Stomach (tissue), 9 donors: ENCODE results near the gene LSM3. TPM values are rescaled to one million over a fixed set of nuclear protein-coding genes. Genes with fewer than 3 reads are reported as not detected.

Experiments
- DNase-seq, 2 donors: peaks; one replicate each; pipeline versions ENCODE4 v3.0.0 to v3.0.0-alpha.2; 2013 to 2019
- H3K27ac ChIP-seq, 5 donors: fragments of 200-600 bp in 4 of 5; sonication (generic) in 4 of 5; one replicate each; pipeline ENCODE4 v1.5.1; 2013 to 2019; ENCODE audit warnings: mild to moderate bottlenecking in 1 of 5, moderate library complexity in 1 of 5
- H3K27me3 ChIP-seq, 3 donors: fragments of 200-600 bp; sonication (generic); one replicate each; pipeline ENCODE4 v1.5.1; 2017 to 2019; ENCODE audit warnings: mixed run types in 1 of 3
- H3K36me3 ChIP-seq, 4 donors: fragments of 200-600 bp; sonication (generic); 1 replicate in 3 of 4; 2 replicates in 1 of 4; pipeline ENCODE4 v1.5.1; 2016 to 2019
- H3K4me1 ChIP-seq, 4 donors: fragments of 200-600 bp; sonication (generic); one replicate each; pipeline ENCODE4 v1.5.1; 2016 to 2019
- H3K4me3 ChIP-seq, 4 donors: fragments of 200-600 bp; sonication (generic) in 3 of 4; one replicate each; pipeline ENCODE4 v1.5.1; 2016 to 2019; ENCODE audit warnings: mild to moderate bottlenecking in 1 of 4
- H3K9me3 ChIP-seq, 4 donors: fragments of 200-600 bp; sonication (generic); one replicate each; pipeline ENCODE4 v1.5.1; 2016 to 2019
- EP300 ChIP-seq: sonication (generic); formaldehyde crosslinking; IDR thresholded peaks from one replicate; pipeline ENCODE4 v1.6.1; 2017; ENCODE audit warnings: antibody characterized with exemption
- POLR2A ChIP-seq, 4 donors: fragments of 450-650 bp; IDR thresholded peaks; one replicate each; pipeline ENCODE4 v1.6.1; 2016; ENCODE audit warnings: antibody characterized with exemption in 4 of 4, control low read depth in 2 of 4, mild to moderate bottlenecking in 1 of 4, moderate library complexity in 1 of 4
- POLR2AphosphoS5 ChIP-seq, 3 donors: sonication (generic); formaldehyde crosslinking; IDR thresholded peaks; one replicate each; pipeline ENCODE4 v1.6.1; 2016; ENCODE audit warnings: antibody characterized with exemption in 3 of 3
- WGBS, 5 donors: extraction: QIAGEN DNeasy Blood & Tissue Kit in 3 of 5; methylation state at CpG; one replicate each; pipeline versions ENCODE4 v1.1.5 to v1.1.7; 2013 to 2018; 5-methylcytosine and 5-hydroxymethylcytosine counted together
- intact Hi-C: fragments of 100-400 bp; cut with DNase I; formaldehyde crosslinking; loops from one replicate; pipeline ENCODE4 v1.15.1; 2023; ENCODE audit warnings: low total_unique reads
- polyA plus RNA-seq, 3 donors: library from polyadenylated mRNA; stranded (reverse); fragments of 200-250 nt; gene quantifications; one replicate each; pipeline ENCODE4 v1.2.3, GENCODE V29; 2013
- total RNA-seq, 5 donors: library from RNA; depleted of rRNA; stranded (reverse); fragments of >200 nt; gene quantifications; one replicate each; pipeline versions ENCODE4 v1.1.0 to v1.2.3, GENCODE V29; 2014 to 2016
- TF ChIP-seq, protein P1 (sequence below), 7 experiments: fragments of 450-650 bp in 4 of 7; fragments of 200-600 bp in 3 of 7; sonication (generic) in 3 of 7; IDR thresholded peaks; one replicate each; pipeline ENCODE4 v1.5.1; 2016 to 2019; ENCODE audit warnings: antibody characterized with exemption in 7 of 7, control low read depth in 2 of 7, mild to moderate bottlenecking in 1 of 7
- donor health status: healthy with polysubstance abuse.
- donor health status: Bipolar disorder and iron deficiency.
- donor health status: healthy.

Gene LSM3
- total and polyA plus RNA-seq, 8 donors: 2.2 to 15.0 (median 11.0) TPM

GRCh38 chr3:14183015-14183577 is 4.5 kb downstream of the LSM3 start:
- intact Hi-C loops: no loop called here
- WGBS, 5 donors: 52 to 60% (median 52%) methylated on average over 2 of the region's 2 CpGs
- no peaks in the 10 kb centered on the region for H3K27me3 ChIP-seq
- H3K27ac ChIP-seq: no peak overlapping the region
- TF ChIP-seq, protein P1, sequence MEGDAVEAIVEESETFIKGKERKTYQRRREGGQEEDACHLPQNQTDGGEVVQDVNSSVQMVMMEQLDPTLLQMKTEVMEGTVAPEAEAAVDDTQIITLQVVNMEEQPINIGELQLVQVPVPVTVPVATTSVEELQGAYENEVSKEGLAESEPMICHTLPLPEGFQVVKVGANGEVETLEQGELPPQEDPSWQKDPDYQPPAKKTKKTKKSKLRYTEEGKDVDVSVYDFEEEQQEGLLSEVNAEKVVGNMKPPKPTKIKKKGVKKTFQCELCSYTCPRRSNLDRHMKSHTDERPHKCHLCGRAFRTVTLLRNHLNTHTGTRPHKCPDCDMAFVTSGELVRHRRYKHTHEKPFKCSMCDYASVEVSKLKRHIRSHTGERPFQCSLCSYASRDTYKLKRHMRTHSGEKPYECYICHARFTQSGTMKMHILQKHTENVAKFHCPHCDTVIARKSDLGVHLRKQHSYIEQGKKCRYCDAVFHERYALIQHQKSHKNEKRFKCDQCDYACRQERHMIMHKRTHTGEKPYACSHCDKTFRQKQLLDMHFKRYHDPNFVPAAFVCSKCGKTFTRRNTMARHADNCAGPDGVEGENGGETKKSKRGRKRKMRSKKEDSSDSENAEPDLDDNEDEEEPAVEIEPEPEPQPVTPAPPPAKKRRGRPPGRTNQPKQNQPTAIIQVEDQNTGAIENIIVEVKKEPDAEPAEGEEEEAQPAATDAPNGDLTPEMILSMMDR (IDR thresholded peaks at IDR 0.05): no peak
- TF ChIP-seq EP300: no peak
- TF ChIP-seq POLR2A (IDR thresholded peaks at IDR 0.05): no peak
- TF ChIP-seq POLR2AphosphoS5 (IDR thresholded peaks at IDR 0.05): no peak
- H3K36me3 ChIP-seq: peaks cover 10 to 68% (median 66%) of the 10 kb centered on the region in 4 donors
- DNase-seq: no peak
- no peaks in the 10 kb centered on the region for H3K9me3 ChIP-seq
- no peak overlapping the region for H3K4me3 ChIP-seq
- H3K4me1 ChIP-seq: peaks cover 7 to 34% (median 17%) of the 10 kb centered on the region in 4 donors

DNA sequence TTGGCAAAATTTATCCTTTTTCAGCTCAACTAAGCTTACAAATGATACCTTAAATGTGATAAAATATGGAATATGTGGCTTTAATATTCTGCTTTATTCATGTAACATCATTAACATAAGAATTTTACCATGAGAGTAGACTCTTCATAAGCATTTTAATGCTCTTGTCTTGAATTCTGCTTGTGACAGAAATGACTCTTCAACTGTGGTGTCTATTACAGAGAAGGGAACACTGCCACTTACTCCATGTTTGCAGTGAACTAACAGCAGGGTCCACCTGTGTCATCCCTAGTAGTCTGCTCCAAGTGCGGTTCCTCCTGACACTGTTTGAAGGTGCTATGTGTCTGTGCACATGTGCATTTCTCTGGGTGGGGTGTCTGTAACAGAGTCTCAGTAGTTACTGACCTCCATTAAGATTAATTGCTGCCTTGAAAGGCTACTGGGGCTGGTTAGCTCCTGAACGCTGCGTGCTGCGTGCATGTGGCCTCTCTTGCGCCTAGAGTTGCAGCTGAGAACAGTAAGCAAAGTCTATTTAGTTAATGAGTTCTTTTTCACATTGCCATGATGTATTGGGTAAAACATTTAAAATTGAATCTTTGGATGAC is 8.3 kb downstream of the LSM3 start:
- H3K4me1 ChIP-seq: peaks cover 0 to 9% (median 4%) of the 10 kb centered on the region in 4 donors
- H3K9me3 ChIP-seq: no peaks in the 10 kb centered on the region
- no peak for DNase-seq
- intact Hi-C loops: no loop called here
- 91 to 97% (median 93%) methylated on average over 5 of the region's 5 CpGs for WGBS, 5 donors
- H3K4me3 ChIP-seq: no peak overlapping the region
- TF ChIP-seq EP300 (no peak), POLR2A (IDR thresholded peaks at IDR 0.05) (no peak), POLR2AphosphoS5 (IDR thresholded peaks at IDR 0.05) (no peak)
- TF ChIP-seq, protein P1 (IDR thresholded peaks at IDR 0.05): no peak
- peaks cover 10 to 79% (median 72%) of the 10 kb centered on the region in 4 donors for H3K36me3 ChIP-seq
- H3K27me3 ChIP-seq: no peaks in the 10 kb centered on the region
- no peak overlapping the region for H3K27ac ChIP-seq

DNA sequence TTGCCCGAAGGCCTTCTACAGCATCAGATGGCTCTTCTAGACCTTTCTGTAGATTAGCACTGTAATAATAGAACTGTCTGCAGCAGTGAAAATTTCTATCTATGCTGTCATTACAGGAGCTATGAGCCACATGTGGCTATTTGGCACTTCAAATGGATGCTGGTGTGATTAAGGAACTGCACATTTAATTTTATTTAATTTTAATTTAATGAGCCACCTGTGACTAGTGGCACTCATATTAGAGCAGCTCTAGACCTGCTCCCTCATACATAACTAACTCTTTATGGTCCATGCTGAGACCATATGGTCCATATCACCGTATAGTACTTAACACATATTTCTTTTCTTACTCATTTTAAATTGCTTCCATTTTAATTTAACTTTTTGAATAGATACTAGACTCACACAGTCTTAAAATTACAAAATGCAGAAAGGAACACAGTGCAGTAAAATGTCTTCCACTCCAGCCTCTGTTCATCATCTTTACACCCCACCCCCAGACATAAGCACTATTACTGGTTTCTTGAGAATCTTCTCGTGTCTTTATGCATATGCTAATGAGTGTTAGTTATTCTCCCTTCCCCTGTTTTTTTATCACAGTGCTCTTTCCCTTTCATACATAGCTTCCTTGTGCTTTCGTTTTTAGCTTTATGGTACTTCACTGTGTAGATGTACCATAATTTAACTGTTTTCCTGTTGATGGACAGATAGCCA is 9.6 kb downstream of the LSM3 start:
- TF ChIP-seq POLR2A (IDR thresholded peaks at IDR 0.05): no peak
- TF ChIP-seq POLR2AphosphoS5 (IDR thresholded peaks at IDR 0.05): no peak
- TF ChIP-seq EP300: no peak
- TF ChIP-seq, protein P1 (IDR thresholded peaks at IDR 0.05): no peak

GRCh38 chr3:14194865-14195264 is 16.2 kb downstream of the LSM3 start:
- intact Hi-C loops: no loop called here
- no peaks in the 10 kb centered on the region for H3K4me1 ChIP-seq
- TF ChIP-seq POLR2AphosphoS5 (IDR thresholded peaks at IDR 0.05) (no peak), EP300 (no peak)
- TF ChIP-seq, protein P1 (IDR thresholded peaks at IDR 0.05): no peak
- WGBS, 5 donors: 89 to 97% (median 96%) methylated on average over 4 of the region's 4 CpGs
- no peaks in the 10 kb centered on the region for H3K27me3 ChIP-seq
- no peak for DNase-seq
- no peak overlapping the region for H3K4me3 ChIP-seq
- H3K27ac ChIP-seq: no peak overlapping the region
- H3K36me3 ChIP-seq: peaks cover 0 to 41% (median 30%) of the 10 kb centered on the region in 4 donors
- H3K9me3 ChIP-seq: no peaks in the 10 kb centered on the region

More for the DNA sequence above, 9.6 kb downstream of the LSM3 start:
- Histone ChIP-seq H3K4me3 (no peak overlapping the region), H3K4me1 (peaks cover 0 to 2% (median 0%) of the 10 kb centered on the region in 4 donors), H3K27ac (no peak overlapping the region), H3K9me3 (no peaks in the 10 kb centered on the region), H3K36me3 (peaks cover 10 to 67% (median 59%) of the 10 kb centered on the region in 4 donors), H3K27me3 (no peaks in the 10 kb centered on the region)
- DNase-seq: no peak
- intact Hi-C loops: no loop called here
- 73 to 90% (median 76%) methylated on average over 4 of the region's 4 CpGs for WGBS, 5 donors
